GM12865 (cell line): ENCODE results near the gene SHISA8.
"Not testable (repeated sequence)": the region's sequence is repeated elsewhere in the genome, so short reads cannot be mapped to it uniquely, and the experiment has no call there.

Experiments used
- DNase-seq: peaks from one replicate; pipeline ENCODE4 v3.0.0; 2010; ENCODE audit warnings: low read depth
- H3K4me3 ChIP-seq: 2 replicates; pipeline ENCODE4 v1.5.1; 2011; ENCODE audit warnings: mild to moderate bottlenecking, low read depth, low read length, control low read depth
- TF ChIP-seq, protein P1 (sequence below): IDR thresholded peaks from 2 replicates; pipeline ENCODE4 v1.5.1; 2011; ENCODE audit warnings: low read length, control low read depth, low read depth, inconsistent platforms; ENCODE audit not compliant: insufficient read depth; ENCODE audit errors: missing control alignments

The SHISA8 gene

DNA sequence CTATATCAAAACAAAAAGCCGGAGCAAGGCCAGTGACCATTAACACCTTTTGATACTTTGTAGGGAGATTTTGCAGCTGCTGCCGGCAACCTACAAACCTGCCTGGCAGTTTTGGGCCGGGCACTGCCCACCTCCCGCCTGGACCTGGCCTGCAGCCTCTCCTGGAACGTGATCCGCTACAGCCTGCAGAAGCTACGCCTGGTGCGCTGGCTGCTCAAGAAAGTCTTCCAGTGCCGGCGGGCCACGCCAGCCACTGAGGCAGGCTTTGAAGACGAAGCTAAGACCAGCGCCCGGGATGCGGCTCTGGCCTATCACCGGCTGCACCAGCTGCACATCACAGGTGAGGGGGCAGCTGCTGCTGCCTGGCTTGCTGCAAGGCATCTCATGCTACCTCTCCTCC lies 34.2 kb downstream of the SHISA8 start:
- no peak for DNase-seq
- H3K4me3 ChIP-seq, result no peak overlapping the region
- TF ChIP-seq, protein P1, sequence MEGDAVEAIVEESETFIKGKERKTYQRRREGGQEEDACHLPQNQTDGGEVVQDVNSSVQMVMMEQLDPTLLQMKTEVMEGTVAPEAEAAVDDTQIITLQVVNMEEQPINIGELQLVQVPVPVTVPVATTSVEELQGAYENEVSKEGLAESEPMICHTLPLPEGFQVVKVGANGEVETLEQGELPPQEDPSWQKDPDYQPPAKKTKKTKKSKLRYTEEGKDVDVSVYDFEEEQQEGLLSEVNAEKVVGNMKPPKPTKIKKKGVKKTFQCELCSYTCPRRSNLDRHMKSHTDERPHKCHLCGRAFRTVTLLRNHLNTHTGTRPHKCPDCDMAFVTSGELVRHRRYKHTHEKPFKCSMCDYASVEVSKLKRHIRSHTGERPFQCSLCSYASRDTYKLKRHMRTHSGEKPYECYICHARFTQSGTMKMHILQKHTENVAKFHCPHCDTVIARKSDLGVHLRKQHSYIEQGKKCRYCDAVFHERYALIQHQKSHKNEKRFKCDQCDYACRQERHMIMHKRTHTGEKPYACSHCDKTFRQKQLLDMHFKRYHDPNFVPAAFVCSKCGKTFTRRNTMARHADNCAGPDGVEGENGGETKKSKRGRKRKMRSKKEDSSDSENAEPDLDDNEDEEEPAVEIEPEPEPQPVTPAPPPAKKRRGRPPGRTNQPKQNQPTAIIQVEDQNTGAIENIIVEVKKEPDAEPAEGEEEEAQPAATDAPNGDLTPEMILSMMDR, result no peak

DNA sequence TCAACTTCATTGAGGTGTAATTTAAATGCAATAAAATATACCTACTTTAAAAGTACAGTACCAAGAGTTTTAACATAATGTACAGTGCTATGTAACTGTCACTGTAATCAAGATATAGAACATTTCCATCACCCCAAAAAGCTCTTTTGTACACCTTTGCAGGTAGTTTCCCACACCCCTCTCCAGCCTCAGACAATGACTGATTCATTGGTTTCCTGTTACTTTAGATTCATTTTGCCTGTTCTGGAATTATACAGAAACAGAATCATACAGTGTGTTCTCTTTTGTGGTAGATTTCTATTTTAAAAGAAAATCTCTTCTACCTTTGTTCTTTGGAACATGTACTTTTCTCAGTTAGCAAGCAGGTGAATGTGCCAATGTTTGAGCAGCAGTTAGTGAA lies 38.2 kb downstream of the SHISA8 start:
- H3K4me3 ChIP-seq, result no peak overlapping the region
- DNase-seq, result no peak
- TF ChIP-seq, protein P1, result no peak

DNA sequence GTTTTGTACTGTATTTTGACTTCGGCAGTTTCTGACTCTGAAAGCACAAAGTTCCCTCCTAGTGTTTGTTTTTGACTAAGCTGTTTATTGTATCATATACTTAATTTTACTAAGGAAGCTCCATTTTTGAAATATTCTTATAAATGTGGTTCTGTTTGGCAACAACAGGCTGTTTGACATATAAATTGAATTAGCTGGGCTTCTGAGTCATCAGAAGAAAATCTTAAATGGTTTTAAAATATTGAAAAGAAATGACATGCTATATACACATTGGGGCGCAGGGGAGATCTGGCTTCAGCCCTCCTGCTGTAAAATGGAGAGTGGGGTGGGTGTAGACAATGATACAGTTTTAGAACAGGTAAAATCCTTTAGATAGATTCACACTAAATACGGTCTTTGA lies 38.6 kb downstream of the SHISA8 start:
- no peak for DNase-seq
- TF ChIP-seq, protein P1, result no peak

DNA sequence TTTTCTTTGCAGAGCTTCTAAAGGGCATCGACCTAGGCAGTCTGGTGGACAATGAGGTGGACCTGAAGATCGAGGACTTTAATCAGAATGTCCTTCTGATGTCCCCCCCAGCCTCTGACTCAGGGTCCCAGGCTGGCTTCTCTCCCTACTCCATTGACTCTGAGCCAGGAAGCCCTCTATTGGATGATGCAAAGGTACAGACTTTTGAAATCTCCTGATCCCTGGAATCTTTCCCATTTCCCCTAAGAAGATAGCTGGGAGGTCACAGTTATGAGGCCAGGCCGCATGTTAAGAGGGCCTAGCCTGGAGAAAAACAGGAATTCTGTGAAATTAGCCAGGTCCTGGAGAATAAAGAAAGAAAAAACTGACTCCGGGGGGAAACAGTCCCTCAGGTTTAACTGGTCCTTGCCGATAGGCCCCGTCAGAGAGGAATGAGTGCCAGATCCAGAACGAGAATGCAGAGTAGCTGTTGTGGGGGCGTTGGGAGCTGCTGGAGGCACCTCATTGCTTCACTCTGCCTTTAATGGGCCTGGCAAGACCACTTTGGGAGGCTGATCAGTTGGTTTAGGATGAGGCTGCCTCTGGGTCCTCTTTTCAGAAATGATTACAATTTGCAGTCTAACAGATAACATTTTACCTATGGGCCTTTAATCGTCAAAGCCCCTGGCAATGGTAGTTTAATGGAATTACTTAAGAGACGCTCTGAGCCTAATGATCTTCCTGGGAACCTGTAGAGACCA lies 39.2 kb downstream of the SHISA8 start:
- no peak overlapping the region for H3K4me3 ChIP-seq
- TF ChIP-seq, protein P1, result no peak
- no peak for DNase-seq

More for the DNA sequence above, 38.6 kb downstream of the SHISA8 start:
- H3K4me3 ChIP-seq, result no peak overlapping the region

DNA sequence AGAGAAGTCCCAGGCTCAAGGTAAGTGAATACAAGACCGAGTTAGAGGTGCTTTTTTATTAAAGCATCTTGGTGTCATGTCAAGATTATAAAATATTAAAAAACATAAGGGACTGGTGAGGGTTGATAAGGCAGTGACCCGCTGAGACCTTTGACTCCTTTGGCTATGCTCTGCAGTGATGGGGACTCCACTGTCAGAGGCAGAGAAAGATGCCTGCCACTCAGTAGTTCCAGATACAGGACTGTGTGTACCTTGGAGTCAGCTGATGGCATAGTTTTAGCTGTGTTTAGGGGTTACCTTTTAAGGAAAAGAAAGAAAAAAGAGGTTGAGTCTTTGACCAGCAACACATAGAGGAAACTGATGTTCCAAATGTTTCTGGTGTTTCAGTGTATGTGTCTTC lies 40.8 kb downstream of the SHISA8 start:
- TF ChIP-seq, protein P1, result no peak
- no peak for DNase-seq
- no peak overlapping the region for H3K4me3 ChIP-seq

DNA sequence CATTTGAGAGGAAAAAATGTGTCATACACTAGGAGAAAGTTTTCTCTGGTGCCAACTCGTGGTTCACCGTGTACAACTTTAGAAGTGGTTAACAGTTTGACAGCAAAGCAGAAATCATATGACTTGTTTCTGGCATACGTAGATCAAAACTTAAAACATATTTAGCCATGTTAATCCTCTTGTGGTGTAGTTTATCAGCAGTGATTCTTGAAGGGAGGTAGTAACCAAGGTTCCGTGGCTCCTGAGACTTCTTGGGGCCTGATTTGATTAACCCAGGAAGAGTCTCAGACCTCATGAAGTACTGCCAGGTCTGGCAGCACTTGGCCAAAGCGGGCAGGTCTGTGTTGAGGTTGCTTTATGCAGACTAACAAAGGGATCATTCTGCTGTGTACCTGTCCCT lies 41.5 kb downstream of the SHISA8 start:
- TF ChIP-seq, protein P1, result no peak

DNA sequence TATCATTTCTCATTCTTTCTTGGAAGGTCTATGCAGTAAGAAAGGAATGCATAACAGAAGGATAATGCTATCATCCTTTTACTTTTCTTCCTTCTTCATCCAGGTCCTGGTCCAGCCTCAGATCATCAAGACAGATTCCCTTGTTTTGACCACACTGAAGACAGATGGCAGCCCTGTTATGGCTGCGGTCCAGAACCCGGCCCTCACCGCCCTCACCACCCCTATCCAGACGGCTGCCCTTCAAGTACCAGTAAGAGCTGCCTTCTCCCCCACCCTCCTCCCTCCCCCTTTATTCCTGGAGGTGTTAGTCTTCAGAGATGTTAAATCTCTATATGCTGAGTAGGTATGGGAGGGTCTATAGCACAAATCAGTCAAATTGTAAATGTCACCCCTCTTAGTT lies 44.1 kb downstream of the SHISA8 start:
- TF ChIP-seq, protein P1, result no peak
- no peak overlapping the region for H3K4me3 ChIP-seq
- no peak for DNase-seq

More for the DNA sequence above, 41.5 kb downstream of the SHISA8 start:
- H3K4me3 ChIP-seq, result no peak overlapping the region
- DNase-seq, result no peak

DNA sequence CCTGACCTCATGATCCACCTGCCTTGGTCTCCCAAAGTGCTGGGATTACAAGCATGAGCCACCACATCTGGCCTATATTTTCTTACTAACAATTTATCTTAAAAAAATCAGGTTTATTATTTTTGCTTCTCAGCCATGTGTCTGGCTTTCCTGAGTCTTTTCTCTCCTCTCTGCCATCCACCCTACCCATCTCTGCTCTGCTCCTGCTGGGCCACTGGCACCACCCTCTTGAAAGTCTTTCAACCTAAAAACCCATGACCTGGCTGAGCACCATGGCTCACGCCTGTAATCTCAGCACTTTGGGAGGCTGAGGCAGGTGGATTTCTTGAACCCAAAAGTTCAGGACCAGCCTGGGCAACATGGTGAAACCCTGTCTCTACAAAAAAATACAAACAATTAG lies 44.8 kb downstream of the SHISA8 start:
- not testable (repeated sequence) for H3K4me3 ChIP-seq, DNase-seq
